OCI-LY7 (cell line): ENCODE measurements around the gene LRRC74A. TPM values are rescaled to one million over a fixed set of nuclear protein-coding genes. Genes with fewer than 3 reads are reported as not detected.

ENCODE experiments used
- BruUV-seq: library from RNA; stranded (reverse); fragments of 400-500 nt; replicated peaks from 2 replicates; lab custom pipeline; 2021; lab: Mats Ljungman, UMichigan
- CTCF ChIA-PET: fragments of 300-600 bp; sonication (Branson Sonifier 250); formaldehyde crosslinking; loops from one replicate; lab custom pipeline; 2022; ENCODE audit warnings: antibody characterized with exemption; ENCODE audit not compliant: unreplicated experiment; lab: Charles Lee
- POLR2A ChIA-PET: fragments of 300-600 bp; sonication (Branson Sonifier 250); formaldehyde crosslinking; loops from one replicate; lab custom pipeline; 2022; ENCODE audit warnings: antibody characterized with exemption; lab: Charles Lee
- DNase-seq: peaks from one replicate; pipeline ENCODE4 v3.0.0-alpha.2; 2015; ENCODE audit warnings: low spot score
- H2AFZ ChIP-seq: fragments of 200-600 bp; sonication (generic), shearing (Covaris generic); 2 replicates; pipeline ENCODE4 v1.6.1; 2014; ENCODE audit warnings: mild to moderate bottlenecking, antibody characterized with exemption, low read length, moderate library complexity
- H3K27ac ChIP-seq: fragments of 200-600 bp; sonication (generic); 2 replicates; pipeline ENCODE4 v1.5.1; 2014; ENCODE audit warnings: mixed run types, low read depth, mild to moderate bottlenecking, moderate library complexity, low read length, inconsistent platforms; ENCODE audit not compliant: poor library complexity, severe bottlenecking
- H3K36me3 ChIP-seq: fragments of 200-600 bp; sonication (generic); 2 replicates; pipeline ENCODE4 v1.6.1; 2014; ENCODE audit warnings: mild to moderate bottlenecking, antibody characterized with exemption, low read length, moderate library complexity, mixed read lengths; ENCODE audit not compliant: insufficient read depth
- H3K4me1 ChIP-seq: fragments of 200-600 bp; sonication (generic); 2 replicates; pipeline ENCODE4 v1.5.1; 2014; ENCODE audit warnings: mild to moderate bottlenecking, low read length; ENCODE audit not compliant: insufficient read depth, poor library complexity, severe bottlenecking
- H3K4me2 ChIP-seq: fragments of 200-600 bp; sonication (generic); 2 replicates; pipeline ENCODE4 v1.6.1; 2014; ENCODE audit warnings: mild to moderate bottlenecking, low read length
- H3K4me3 ChIP-seq: fragments of 200-600 bp; sonication (generic); 2 replicates; pipeline ENCODE4 v1.5.1; 2014; ENCODE audit warnings: mild to moderate bottlenecking, low read depth, low read length; ENCODE audit not compliant: poor library complexity, severe bottlenecking
- H3K79me2 ChIP-seq: fragments of 200-600 bp; sonication (generic); 2 replicates; pipeline ENCODE4 v1.6.1; 2016; ENCODE audit warnings: low read depth, mild to moderate bottlenecking, low read length, moderate library complexity, mixed read lengths; ENCODE audit not compliant: insufficient read depth
- H3K9me2 ChIP-seq: fragments of 200-600 bp; sonication (generic); 2 replicates; pipeline ENCODE4 v1.6.1; 2016; ENCODE audit warnings: mild to moderate bottlenecking, low read length, mixed read lengths; ENCODE audit not compliant: insufficient read depth
- H3K9me3 ChIP-seq: fragments of 200-600 bp; sonication (generic); 2 replicates; pipeline ENCODE4 v1.6.1; 2014; ENCODE audit warnings: mild to moderate bottlenecking, mixed run types, low read length, mixed read lengths
- H4K20me1 ChIP-seq: fragments of 200-600 bp; sonication (generic); 2 replicates; pipeline ENCODE4 v1.6.1; 2014; ENCODE audit warnings: mild to moderate bottlenecking, antibody characterized with exemption, low read length, moderate library complexity, mixed read lengths; ENCODE audit not compliant: insufficient read depth
- EZH2phosphoT487 ChIP-seq: fragments of 200-600 bp; sonication (generic); IDR thresholded peaks from 2 replicates; pipeline ENCODE4 v1.6.1; 2018; ENCODE audit warnings: low read depth, borderline replicate concordance, mild to moderate bottlenecking, mixed run types, antibody characterized with exemption, low read length, moderate library complexity, mixed read lengths
- intact Hi-C: fragments of 100-400 bp; cut with micrococcal nuclease; formaldehyde crosslinking; loops from one replicate; pipeline ENCODE4 v1.10.0; 2022; ENCODE audit not compliant: unreplicated experiment
- total RNA-seq, 2 experiments: library from RNA; depleted of rRNA in 1 of 2; stranded (reverse); fragments of >200 nt in 1 of 2; shearing (Covaris generic) in 1 of 2; gene quantifications; 2 replicates each; pipeline ENCODE4 v1.2.3, GENCODE V29; 2014 to 2022
- TF ChIP-seq, protein P1 (sequence below): fragments of 200-600 bp; sonication (generic); conservative IDR thresholded peaks from 2 replicates; pipeline ENCODE4 v1.5.1; 2014; ENCODE audit warnings: mild to moderate bottlenecking, antibody characterized with exemption, low read length, moderate library complexity, mixed read lengths

Gene LRRC74A
- total RNA-seq, 2 experiments from 2014 or later: not detected

DNA sequence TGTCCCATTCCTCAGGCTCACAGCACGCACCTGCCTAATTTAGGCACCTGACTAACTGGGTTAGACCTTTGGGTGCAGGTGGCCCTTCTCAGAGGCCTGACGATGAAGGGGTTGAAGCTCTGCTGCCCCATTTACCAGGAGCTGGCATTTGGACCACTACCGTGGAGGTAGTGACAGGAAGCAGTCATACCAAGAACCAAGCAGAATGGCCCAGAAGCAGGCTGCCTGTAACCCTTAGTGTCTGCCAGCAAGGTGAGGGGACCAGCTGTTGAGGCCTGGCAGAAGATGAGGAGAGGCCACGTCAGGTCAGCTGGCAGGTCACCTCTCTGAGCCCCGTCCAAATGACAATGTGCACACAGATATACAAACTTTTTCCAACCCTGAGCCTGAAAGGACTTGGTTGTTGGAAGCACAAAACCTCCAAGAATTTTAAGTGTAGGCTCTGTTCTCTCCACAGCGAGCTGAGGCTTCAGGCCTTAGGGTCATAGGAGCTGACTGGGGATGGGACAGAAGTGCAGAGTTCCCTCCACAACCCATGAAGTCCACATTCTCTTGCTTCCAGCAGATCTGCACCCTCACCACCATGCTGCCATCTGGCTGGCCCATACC is 41.8 kb upstream of the LRRC74A start:
- no peak overlapping the region for H2AFZ ChIP-seq
- H3K9me3 ChIP-seq: no peaks in the 10 kb centered on the region
- DNase-seq: no peak
- TF ChIP-seq EZH2phosphoT487: no peak
- TF ChIP-seq, protein P1, sequence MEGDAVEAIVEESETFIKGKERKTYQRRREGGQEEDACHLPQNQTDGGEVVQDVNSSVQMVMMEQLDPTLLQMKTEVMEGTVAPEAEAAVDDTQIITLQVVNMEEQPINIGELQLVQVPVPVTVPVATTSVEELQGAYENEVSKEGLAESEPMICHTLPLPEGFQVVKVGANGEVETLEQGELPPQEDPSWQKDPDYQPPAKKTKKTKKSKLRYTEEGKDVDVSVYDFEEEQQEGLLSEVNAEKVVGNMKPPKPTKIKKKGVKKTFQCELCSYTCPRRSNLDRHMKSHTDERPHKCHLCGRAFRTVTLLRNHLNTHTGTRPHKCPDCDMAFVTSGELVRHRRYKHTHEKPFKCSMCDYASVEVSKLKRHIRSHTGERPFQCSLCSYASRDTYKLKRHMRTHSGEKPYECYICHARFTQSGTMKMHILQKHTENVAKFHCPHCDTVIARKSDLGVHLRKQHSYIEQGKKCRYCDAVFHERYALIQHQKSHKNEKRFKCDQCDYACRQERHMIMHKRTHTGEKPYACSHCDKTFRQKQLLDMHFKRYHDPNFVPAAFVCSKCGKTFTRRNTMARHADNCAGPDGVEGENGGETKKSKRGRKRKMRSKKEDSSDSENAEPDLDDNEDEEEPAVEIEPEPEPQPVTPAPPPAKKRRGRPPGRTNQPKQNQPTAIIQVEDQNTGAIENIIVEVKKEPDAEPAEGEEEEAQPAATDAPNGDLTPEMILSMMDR: no peak
- peaks cover 44% of the 10 kb centered on the region for H3K36me3 ChIP-seq
- H3K4me2 ChIP-seq: no peak overlapping the region
- POLR2A ChIA-PET: interaction anchor here (0.8 to 0.9 kb wide), 2 partner anchors 14 to 28 kb away, joined by 3 read pairs; no protein-coding TSS in a partner anchor
- H3K9me2 ChIP-seq: no peaks in the 10 kb centered on the region
- intact Hi-C loops: loop anchor here (1.0 kb wide), 1 partner anchor 74 kb away; no protein-coding TSS in a partner anchor
- H3K27ac ChIP-seq: no peak overlapping the region
- H3K4me1 ChIP-seq: no peaks in the 10 kb centered on the region
- no peaks in the 10 kb centered on the region for H4K20me1 ChIP-seq
- H3K4me3 ChIP-seq: no peak overlapping the region
- H3K79me2 ChIP-seq: no peaks in the 10 kb centered on the region
- BruUV-seq: no TSS peak
- CTCF ChIA-PET: interaction anchor here (1.0 to 1.2 kb wide), 4 partner anchors 13 to 78 kb away, joined by 3 to 6 read pairs (median 4); no protein-coding TSS in a partner anchor

DNA sequence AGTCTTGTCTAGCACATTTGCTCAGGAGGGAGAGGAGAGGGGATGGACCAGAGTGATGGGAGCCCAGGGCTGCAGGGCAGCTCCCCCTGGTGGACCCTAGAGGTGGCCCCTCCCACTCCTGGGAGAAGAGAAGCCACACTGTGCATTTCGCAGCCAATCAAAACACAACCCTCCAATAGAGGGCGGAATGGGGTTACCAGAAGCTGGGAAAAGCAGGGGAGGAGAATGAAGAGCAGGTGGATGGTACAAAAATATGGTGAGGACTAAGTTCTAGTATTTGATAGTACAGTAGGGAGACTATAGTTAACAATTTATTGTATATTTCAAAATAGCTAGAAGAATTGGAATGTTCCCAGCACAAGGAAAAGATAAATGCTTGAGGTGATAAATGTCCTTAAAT is 41.3 kb upstream of the LRRC74A start:
- Histone ChIP-seq H3K36me3 (peaks cover 45% of the 10 kb centered on the region), H3K27ac (no peak overlapping the region), H3K79me2 (no peaks in the 10 kb centered on the region), H3K4me1 (no peaks in the 10 kb centered on the region), H4K20me1 (no peaks in the 10 kb centered on the region), H2AFZ (no peak overlapping the region), H3K9me2 (no peaks in the 10 kb centered on the region), H3K9me3 (no peaks in the 10 kb centered on the region), H3K4me2 (no peak overlapping the region), H3K4me3 (no peak overlapping the region)
- intact Hi-C loops: loop anchor here (1.0 kb wide), 1 partner anchor 75 kb away; no protein-coding TSS in a partner anchor
- ChIA-PET CTCF (interaction anchor here (0.6 to 1.2 kb wide), 4 partner anchors 14 to 172 kb away, joined by 3 to 6 read pairs (median 4); no protein-coding TSS in a partner anchor), POLR2A (interaction anchor here (0.8 to 1.1 kb wide), 5 partner anchors 14 to 79 kb away, joined by 3 to 6 read pairs (median 3); no protein-coding TSS in a partner anchor)
- DNase-seq: peak; percentile 75
- BruUV-seq: no TSS peak
- no peak for TF ChIP-seq EZH2phosphoT487
- TF ChIP-seq, protein P1: peak; percentile 93

DNA sequence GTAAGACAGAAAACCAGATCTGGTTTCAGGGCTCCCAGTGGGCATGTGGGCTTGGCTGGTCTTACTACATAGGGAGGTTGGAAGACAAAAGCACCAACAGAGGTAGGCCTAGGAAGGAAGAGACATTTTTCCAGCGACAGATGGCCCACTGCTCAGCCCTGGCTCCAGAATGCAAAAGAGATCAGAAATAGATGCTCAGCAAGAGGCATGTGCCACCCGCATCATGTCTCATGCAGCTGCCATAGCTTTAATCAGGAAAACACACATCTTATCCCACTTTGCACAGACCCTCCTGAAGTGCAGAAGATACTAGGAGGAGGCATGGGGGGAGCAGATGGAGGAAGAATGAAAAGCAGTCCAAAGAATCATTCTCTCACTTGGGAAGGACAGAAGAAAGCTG is 39.6 kb upstream of the LRRC74A start:
- Histone ChIP-seq H4K20me1 (no peaks in the 10 kb centered on the region), H2AFZ (no peak overlapping the region), H3K4me1 (no peaks in the 10 kb centered on the region), H3K4me2 (no peak overlapping the region), H3K9me3 (no peaks in the 10 kb centered on the region), H3K4me3 (no peak overlapping the region), H3K36me3 (peaks cover 59% of the 10 kb centered on the region), H3K27ac (no peak overlapping the region), H3K79me2 (no peaks in the 10 kb centered on the region), H3K9me2 (no peaks in the 10 kb centered on the region)
- DNase-seq: no peak
- intact Hi-C loops: no loop called here
- TF ChIP-seq, protein P1: no peak
- TF ChIP-seq EZH2phosphoT487: no peak
- no TSS peak for BruUV-seq
- ChIA-PET CTCF (no interaction called here), POLR2A (no interaction called here)
